SK-N-SH treated with all-trans-retinoic acid at 6 μM for 48 hours (cell line): Measurements from ENCODE around the gene CASTOR1.
A peak's percentile ranks its signal among the peaks of the same experiment; 100 is the strongest.

Source experiments
- ARNTL ChIP-seq: fragments of 450-650 bp; formaldehyde crosslinking; IDR thresholded peaks from 2 replicates; pipeline ENCODE4 v1.5.0; 2020; ENCODE audit warnings: low read depth, mild to moderate bottlenecking, moderate library complexity, borderline replicate concordance
- BACH2 ChIP-seq: fragments of 250-450 bp; sonication (Bioruptor Pico); IDR thresholded peaks from 2 replicates; pipeline ENCODE4 v1.9.0; 2021; ENCODE audit warnings: mild to moderate bottlenecking, borderline replicate concordance
- CSDC2 ChIP-seq: fragments of 250-450 bp; sonication (Bioruptor Pico); IDR thresholded peaks from 2 replicates; pipeline ENCODE4 v1.5.0; 2020; ENCODE audit warnings: mild to moderate bottlenecking, moderate library complexity
- ISL1 ChIP-seq: fragments of 250-450 bp; sonication (Bioruptor Pico); IDR thresholded peaks from 2 replicates; pipeline ENCODE4 v2.1.2; 2022; ENCODE audit warnings: mild to moderate bottlenecking, moderate library complexity
- OSR1 ChIP-seq: fragments of 250-450 bp; sonication (Bioruptor Pico); IDR thresholded peaks from 2 replicates; pipeline ENCODE4 v1.8.0; 2022; ENCODE audit warnings: moderate library complexity, mild to moderate bottlenecking, inconsistent platforms
- TOX ChIP-seq: fragments of 250-450 bp; sonication (Bioruptor Pico); IDR thresholded peaks from 2 replicates; pipeline ENCODE4 v1.8.0; 2021; ENCODE audit warnings: mild to moderate bottlenecking, moderate library complexity, borderline replicate concordance
- ZC3H10 ChIP-seq: fragments of 250-450 bp; sonication (Bioruptor Pico); IDR thresholded peaks from 2 replicates; pipeline ENCODE4 v1.5.1; 2021; ENCODE audit warnings: mild to moderate bottlenecking, moderate library complexity
- ZFP3 ChIP-seq: fragments of 250-450 bp; sonication (Bioruptor Pico); IDR thresholded peaks from 2 replicates; pipeline ENCODE4 v1.5.0; 2020; ENCODE audit warnings: mild to moderate bottlenecking, moderate library complexity
- ZNF70 ChIP-seq: fragments of 450-650 bp; formaldehyde crosslinking; IDR thresholded peaks from 2 replicates; pipeline ENCODE4 v1.5.0; 2020; ENCODE audit warnings: mild to moderate bottlenecking, moderate library complexity
- ZNF8 ChIP-seq: fragments of 450-650 bp; formaldehyde crosslinking; IDR thresholded peaks from 2 replicates; pipeline ENCODE4 v1.5.0; 2020; ENCODE audit warnings: mild to moderate bottlenecking, moderate library complexity
- TF ChIP-seq, protein P1 (sequence below): fragments of 250-450 bp; sonication (Bioruptor Pico); IDR thresholded peaks from 2 replicates; pipeline ENCODE4 v1.8.0; 2020; ENCODE audit warnings: mild to moderate bottlenecking, moderate library complexity, borderline replicate concordance
- TF ChIP-seq, protein P2 (sequence below): fragments of 250-450 bp; sonication (Bioruptor Pico); IDR thresholded peaks from 2 replicates; pipeline ENCODE4 v1.5.0; 2020; ENCODE audit warnings: mild to moderate bottlenecking, moderate library complexity
- TF ChIP-seq, protein P3 (sequence below): fragments of 250-450 bp; sonication (Bioruptor Pico); IDR thresholded peaks from 2 replicates; pipeline ENCODE4 v1.5.1; 2020; ENCODE audit warnings: low read depth, mild to moderate bottlenecking, moderate library complexity
- TF ChIP-seq, protein P4 (sequence below): fragments of 250-450 bp; sonication (Bioruptor Pico); IDR thresholded peaks from 2 replicates; pipeline ENCODE4 v1.5.1; 2021; ENCODE audit warnings: mild to moderate bottlenecking, moderate library complexity

DNA sequence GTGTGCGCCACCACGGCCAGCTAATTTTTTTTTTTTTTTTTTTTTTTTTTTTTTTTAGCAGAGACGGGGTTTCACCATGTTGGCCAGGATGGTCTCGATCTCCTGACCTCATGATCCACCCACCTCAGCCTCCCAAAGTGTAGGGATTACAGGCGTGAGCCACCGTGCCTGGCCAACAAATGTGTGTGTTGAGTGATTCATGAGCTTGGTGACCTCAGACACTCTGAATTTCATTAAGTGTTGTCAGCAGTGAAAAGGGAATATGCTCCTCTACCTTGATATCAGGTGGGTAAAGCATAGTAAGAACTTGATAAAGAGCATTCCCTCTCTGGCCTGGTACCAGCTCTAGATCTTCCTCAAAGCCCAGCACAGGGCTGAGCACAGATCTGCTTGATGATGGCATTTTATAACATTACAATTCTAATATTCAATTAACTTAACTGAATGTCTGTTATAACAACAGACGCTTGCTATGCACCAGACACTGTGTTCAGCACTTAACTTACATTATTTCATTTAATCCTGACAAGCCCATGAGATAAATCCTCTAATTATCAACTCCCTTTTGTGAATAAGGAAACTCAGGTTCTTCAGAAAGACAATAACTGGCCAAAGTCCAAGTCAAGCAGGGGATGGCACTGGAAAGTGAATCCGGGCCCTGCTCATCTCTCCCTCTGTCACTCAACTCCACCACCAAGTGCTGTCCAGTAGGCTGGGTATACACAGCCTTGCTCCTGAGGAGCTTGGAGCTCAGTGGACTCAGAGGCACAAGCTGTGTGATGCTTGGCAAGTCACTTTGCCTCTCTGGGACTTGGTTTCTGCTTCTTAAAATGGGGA lies 24.4 kb upstream of the CASTOR1 start:
- TF ChIP-seq ISL1 (CRISPR knock-in tag) (peak; percentile 86), BACH2 (no peak), ZFP3 (CRISPR knock-in tag) (no peak), ZC3H10 (CRISPR knock-in tag) (no peak), ARNTL (CRISPR knock-in tag) (no peak), ZNF8 (no peak), ZNF70 (CRISPR knock-in tag) (no peak), OSR1 (CRISPR knock-in tag) (no peak), TOX (no peak), CSDC2 (CRISPR knock-in tag) (no peak)
- TF ChIP-seq, protein P1, sequence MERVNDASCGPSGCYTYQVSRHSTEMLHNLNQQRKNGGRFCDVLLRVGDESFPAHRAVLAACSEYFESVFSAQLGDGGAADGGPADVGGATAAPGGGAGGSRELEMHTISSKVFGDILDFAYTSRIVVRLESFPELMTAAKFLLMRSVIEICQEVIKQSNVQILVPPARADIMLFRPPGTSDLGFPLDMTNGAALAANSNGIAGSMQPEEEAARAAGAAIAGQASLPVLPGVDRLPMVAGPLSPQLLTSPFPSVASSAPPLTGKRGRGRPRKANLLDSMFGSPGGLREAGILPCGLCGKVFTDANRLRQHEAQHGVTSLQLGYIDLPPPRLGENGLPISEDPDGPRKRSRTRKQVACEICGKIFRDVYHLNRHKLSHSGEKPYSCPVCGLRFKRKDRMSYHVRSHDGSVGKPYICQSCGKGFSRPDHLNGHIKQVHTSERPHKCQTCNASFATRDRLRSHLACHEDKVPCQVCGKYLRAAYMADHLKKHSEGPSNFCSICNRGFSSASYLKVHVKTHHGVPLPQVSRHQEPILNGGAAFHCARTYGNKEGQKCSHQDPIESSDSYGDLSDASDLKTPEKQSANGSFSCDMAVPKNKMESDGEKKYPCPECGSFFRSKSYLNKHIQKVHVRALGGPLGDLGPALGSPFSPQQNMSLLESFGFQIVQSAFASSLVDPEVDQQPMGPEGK (CRISPR knock-in tag), result no peak
- TF ChIP-seq, protein P2, sequence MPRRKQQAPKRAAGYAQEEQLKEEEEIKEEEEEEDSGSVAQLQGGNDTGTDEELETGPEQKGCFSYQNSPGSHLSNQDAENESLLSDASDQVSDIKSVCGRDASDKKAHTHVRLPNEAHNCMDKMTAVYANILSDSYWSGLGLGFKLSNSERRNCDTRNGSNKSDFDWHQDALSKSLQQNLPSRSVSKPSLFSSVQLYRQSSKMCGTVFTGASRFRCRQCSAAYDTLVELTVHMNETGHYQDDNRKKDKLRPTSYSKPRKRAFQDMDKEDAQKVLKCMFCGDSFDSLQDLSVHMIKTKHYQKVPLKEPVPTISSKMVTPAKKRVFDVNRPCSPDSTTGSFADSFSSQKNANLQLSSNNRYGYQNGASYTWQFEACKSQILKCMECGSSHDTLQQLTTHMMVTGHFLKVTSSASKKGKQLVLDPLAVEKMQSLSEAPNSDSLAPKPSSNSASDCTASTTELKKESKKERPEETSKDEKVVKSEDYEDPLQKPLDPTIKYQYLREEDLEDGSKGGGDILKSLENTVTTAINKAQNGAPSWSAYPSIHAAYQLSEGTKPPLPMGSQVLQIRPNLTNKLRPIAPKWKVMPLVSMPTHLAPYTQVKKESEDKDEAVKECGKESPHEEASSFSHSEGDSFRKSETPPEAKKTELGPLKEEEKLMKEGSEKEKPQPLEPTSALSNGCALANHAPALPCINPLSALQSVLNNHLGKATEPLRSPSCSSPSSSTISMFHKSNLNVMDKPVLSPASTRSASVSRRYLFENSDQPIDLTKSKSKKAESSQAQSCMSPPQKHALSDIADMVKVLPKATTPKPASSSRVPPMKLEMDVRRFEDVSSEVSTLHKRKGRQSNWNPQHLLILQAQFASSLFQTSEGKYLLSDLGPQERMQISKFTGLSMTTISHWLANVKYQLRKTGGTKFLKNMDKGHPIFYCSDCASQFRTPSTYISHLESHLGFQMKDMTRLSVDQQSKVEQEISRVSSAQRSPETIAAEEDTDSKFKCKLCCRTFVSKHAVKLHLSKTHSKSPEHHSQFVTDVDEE (CRISPR knock-in tag), result no peak
- TF ChIP-seq, protein P3, sequence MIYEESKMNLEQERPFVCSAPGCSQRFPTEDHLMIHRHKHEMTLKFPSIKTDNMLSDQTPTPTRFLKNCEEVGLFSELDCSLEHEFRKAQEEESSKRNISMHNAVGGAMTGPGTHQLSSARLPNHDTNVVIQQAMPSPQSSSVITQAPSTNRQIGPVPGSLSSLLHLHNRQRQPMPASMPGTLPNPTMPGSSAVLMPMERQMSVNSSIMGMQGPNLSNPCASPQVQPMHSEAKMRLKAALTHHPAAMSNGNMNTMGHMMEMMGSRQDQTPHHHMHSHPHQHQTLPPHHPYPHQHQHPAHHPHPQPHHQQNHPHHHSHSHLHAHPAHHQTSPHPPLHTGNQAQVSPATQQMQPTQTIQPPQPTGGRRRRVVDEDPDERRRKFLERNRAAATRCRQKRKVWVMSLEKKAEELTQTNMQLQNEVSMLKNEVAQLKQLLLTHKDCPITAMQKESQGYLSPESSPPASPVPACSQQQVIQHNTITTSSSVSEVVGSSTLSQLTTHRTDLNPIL (CRISPR knock-in tag), result no peak
- TF ChIP-seq, protein P4, sequence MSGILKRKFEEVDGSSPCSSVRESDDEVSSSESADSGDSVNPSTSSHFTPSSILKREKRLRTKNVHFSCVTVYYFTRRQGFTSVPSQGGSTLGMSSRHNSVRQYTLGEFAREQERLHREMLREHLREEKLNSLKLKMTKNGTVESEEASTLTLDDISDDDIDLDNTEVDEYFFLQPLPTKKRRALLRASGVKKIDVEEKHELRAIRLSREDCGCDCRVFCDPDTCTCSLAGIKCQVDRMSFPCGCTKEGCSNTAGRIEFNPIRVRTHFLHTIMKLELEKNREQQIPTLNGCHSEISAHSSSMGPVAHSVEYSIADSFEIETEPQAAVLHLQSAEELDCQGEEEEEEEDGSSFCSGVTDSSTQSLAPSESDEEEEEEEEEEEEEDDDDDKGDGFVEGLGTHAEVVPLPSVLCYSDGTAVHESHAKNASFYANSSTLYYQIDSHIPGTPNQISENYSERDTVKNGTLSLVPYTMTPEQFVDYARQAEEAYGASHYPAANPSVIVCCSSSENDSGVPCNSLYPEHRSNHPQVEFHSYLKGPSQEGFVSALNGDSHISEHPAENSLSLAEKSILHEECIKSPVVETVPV (CRISPR knock-in tag), result peak; percentile 46; the same call in 1 of the 2 replicates
